GM23248 (cell line): ENCODE results near the gene GALNT2.

Experiments used
- EZH2 ChIP-seq: fragments of 200-600 bp; sonication (generic); IDR thresholded peaks from 2 replicates; pipeline ENCODE4 v1.6.1; 2018; ENCODE audit warnings: antibody characterized with exemption, mild to moderate bottlenecking; ENCODE audit not compliant: insufficient read depth, poor library complexity, severe bottlenecking
- EZH2phosphoT487 ChIP-seq: fragments of 200-600 bp; sonication (generic); IDR thresholded peaks from 2 replicates; pipeline ENCODE4 v1.6.1; 2018; ENCODE audit warnings: antibody characterized with exemption, moderate library complexity, mild to moderate bottlenecking, low read depth; ENCODE audit not compliant: insufficient read depth

- no peak for TF ChIP-seq EZH2
- no peak for TF ChIP-seq EZH2phosphoT487
Observed at GRCh38 chr1:230176871-230177411, 109.9 kb downstream of the GALNT2 start.
